Ishikawa (cell line): Measurements from ENCODE around the gene DHRS3.
A peak's percentile ranks its signal among the peaks of the same experiment; 100 is the strongest.

Experiments
- CEBPB ChIP-seq: IDR thresholded peaks from 2 replicates; pipeline ENCODE4 v1.6.1; 2012
- CREB1 ChIP-seq: IDR thresholded peaks from 2 replicates; pipeline ENCODE4 v1.6.1; 2012; ENCODE audit warnings: low read depth
- EGR1 ChIP-seq: IDR thresholded peaks from 2 replicates; pipeline ENCODE4 v1.6.1; 2012
- EP300 ChIP-seq: IDR thresholded peaks from 2 replicates; pipeline ENCODE4 v1.6.1; 2012; ENCODE audit warnings: borderline replicate concordance
- FOXM1 ChIP-seq: IDR thresholded peaks from 2 replicates; pipeline ENCODE4 v1.6.1; 2012; ENCODE audit warnings: low read depth, borderline replicate concordance
- NFIC ChIP-seq: IDR thresholded peaks from 2 replicates; pipeline ENCODE4 v1.6.1; 2012
- RAD21 ChIP-seq: IDR thresholded peaks from 2 replicates; pipeline ENCODE4 v1.6.1; 2012; ENCODE audit warnings: low read depth
- TAF1 ChIP-seq: IDR thresholded peaks from 2 replicates; pipeline ENCODE4 v1.6.1; 2012; ENCODE audit warnings: low read depth, mild to moderate bottlenecking
- TCF12 ChIP-seq: IDR thresholded peaks from 2 replicates; pipeline ENCODE4 v1.6.1; 2012; ENCODE audit warnings: low read depth
- TEAD4 ChIP-seq: IDR thresholded peaks from 2 replicates; pipeline ENCODE4 v1.6.1; 2012
- YY1 ChIP-seq: IDR thresholded peaks from 2 replicates; pipeline ENCODE4 v1.6.1; 2012; ENCODE audit warnings: low read depth
- ZBTB7A ChIP-seq: IDR thresholded peaks from 2 replicates; pipeline ENCODE4 v1.6.1; 2012; ENCODE audit warnings: low read depth
- TF ChIP-seq, protein P1 (sequence below): IDR thresholded peaks from 2 replicates; pipeline ENCODE4 v1.6.1; 2012
- TF ChIP-seq, protein P2 (sequence below): IDR thresholded peaks from 2 replicates; pipeline ENCODE4 v1.6.1; 2012; ENCODE audit warnings: low read depth, mild to moderate bottlenecking
- TF ChIP-seq, protein P3 (sequence below): IDR thresholded peaks from 2 replicates; pipeline ENCODE4 v1.6.1; 2012

Gene DHRS3

DNA sequence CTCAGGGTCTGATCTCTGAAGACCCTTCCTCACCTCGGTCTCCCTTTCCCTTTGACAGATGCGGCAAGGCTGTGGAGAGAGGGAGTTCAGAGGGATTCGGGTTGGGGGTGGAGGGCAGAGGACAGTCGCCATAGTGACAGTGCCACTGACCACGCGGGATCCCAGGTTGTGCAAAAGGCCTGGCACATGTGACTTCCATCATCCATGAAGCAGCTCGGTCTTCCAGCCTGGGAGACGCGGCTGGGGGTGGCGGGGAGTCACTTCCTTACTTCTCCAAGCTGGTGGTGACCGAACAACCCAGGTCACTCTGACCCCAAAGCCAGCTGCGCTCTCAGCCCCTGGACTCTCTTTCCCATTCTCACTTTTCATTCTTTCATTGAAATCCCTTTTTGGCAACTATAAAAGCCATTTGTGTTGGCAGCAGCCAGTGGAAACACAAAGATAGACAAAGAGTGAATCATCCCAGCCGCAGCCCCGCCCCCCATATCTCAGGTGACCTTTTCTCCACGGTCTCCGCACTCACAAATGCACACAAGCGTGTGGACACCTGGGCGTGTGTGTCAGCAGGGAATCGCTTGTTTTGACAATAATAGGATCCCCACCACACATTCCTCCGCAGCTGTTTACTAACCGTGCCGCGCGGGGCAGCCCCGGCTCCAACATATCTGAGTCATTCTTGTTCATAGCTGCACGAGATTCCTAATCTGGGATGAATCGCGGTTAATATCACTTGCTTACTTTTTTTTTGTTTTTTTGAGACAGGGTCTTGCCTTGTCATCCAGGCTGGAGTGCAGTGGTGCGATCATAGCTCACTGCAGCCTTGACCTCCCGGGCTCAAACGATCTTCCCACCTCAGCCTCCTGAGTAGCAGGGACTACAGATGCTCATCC, 68.3 kb downstream of the DHRS3 start:
- TF ChIP-seq CREB1 (0 out of 2 replicates have a peak, but pooled peaks have one; percentile 49), EP300 (peak; percentile 100), NFIC (peak; percentile 100), RAD21 (peak; percentile 9), YY1 (no peak; the same call in 1 of the 2 replicates), TAF1 (no peak; the same call in 1 of the 2 replicates), CEBPB (peak; percentile 71), TEAD4 (peak; percentile 98), FOXM1 (peak; percentile 99), TCF12 (peak; percentile 100), EGR1 (0 out of 2 replicates have a peak, but pooled peaks have one; percentile 25), ZBTB7A (peak; percentile 71)
- TF ChIP-seq, protein P1, sequence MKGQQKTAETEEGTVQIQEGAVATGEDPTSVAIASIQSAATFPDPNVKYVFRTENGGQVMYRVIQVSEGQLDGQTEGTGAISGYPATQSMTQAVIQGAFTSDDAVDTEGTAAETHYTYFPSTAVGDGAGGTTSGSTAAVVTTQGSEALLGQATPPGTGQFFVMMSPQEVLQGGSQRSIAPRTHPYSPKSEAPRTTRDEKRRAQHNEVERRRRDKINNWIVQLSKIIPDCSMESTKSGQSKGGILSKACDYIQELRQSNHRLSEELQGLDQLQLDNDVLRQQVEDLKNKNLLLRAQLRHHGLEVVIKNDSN: peak; percentile 78
- TF ChIP-seq, protein P2, sequence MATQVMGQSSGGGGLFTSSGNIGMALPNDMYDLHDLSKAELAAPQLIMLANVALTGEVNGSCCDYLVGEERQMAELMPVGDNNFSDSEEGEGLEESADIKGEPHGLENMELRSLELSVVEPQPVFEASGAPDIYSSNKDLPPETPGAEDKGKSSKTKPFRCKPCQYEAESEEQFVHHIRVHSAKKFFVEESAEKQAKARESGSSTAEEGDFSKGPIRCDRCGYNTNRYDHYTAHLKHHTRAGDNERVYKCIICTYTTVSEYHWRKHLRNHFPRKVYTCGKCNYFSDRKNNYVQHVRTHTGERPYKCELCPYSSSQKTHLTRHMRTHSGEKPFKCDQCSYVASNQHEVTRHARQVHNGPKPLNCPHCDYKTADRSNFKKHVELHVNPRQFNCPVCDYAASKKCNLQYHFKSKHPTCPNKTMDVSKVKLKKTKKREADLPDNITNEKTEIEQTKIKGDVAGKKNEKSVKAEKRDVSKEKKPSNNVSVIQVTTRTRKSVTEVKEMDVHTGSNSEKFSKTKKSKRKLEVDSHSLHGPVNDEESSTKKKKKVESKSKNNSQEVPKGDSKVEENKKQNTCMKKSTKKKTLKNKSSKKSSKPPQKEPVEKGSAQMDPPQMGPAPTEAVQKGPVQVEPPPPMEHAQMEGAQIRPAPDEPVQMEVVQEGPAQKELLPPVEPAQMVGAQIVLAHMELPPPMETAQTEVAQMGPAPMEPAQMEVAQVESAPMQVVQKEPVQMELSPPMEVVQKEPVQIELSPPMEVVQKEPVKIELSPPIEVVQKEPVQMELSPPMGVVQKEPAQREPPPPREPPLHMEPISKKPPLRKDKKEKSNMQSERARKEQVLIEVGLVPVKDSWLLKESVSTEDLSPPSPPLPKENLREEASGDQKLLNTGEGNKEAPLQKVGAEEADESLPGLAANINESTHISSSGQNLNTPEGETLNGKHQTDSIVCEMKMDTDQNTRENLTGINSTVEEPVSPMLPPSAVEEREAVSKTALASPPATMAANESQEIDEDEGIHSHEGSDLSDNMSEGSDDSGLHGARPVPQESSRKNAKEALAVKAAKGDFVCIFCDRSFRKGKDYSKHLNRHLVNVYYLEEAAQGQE: no peak; the same call in 1 of the 2 replicates
- TF ChIP-seq, protein P3, sequence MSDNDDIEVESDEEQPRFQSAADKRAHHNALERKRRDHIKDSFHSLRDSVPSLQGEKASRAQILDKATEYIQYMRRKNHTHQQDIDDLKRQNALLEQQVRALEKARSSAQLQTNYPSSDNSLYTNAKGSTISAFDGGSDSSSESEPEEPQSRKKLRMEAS: peak; percentile 79

DNA sequence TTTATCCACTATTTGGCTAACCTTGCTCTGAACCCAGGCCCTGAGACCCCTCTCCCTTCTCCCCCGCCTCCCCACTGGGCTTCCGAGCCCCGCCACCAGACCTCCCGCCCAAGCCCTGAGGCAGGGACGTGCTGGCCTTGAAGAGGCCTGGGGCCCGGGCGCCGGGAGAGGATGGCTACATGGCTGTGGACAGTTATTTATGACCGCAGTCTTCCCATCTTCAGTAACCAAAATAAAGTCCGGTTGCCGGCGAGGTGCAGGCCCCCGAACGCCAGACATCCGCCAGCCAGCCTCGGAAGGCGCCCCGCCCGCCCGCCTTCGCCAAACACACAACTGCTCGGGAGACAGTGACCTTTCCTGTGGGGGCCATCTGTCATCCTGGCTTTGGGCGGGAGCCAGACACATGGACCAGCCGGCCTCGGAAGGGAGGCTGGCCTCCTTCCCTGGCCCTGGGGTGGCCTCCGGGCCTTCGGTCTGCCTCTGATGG, 69.0 kb downstream of the DHRS3 start:
- TF ChIP-seq RAD21 (no peak), NFIC (no peak)
- TF ChIP-seq, protein P2: no peak

DNA sequence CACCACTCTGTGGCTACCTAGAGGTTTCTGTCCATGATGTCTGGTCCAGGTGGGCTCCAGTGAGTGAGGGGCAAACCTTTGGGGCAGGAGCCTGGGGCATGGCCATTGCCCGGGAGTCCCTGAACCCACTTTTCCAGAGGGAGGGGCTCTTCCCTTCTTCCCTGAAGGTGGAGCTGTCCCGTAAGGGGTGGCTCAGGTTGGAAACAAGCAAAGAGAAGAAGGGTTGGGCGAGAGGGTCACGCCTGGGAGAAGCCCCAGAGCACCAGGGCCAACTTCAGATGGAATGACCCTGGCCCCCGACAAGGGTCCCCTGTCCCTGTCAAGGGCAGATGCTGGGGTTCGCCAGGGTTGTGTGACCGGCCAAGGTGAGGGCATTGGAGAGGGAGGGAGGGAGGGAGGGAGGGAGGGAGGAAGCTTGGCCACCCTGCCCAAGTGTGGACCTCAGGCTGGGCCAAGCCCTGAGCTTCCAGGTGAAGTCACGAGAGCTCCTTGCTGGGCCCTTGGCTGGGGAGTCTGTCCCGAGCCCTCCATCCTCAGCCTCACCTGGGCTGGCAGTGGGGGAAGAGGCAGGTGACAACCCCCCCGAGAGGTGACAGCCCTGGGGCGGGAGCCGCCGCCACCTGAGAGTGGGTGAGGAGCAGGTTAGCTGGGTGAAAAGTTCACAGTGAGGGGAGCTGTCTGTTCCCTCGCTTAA, 69.6 kb downstream of the DHRS3 start:
- TF ChIP-seq NFIC: no peak
- no peak; the same call in 1 of the 2 replicates for TF ChIP-seq ZBTB7A
- TF ChIP-seq CEBPB: no peak
- no peak for TF ChIP-seq YY1
- no peak for TF ChIP-seq EGR1
- TF ChIP-seq, protein P3: no peak
- TF ChIP-seq, protein P2: no peak
- no peak for TF ChIP-seq CREB1
- TF ChIP-seq RAD21: no peak
- TF ChIP-seq TEAD4: no peak
- no peak for TF ChIP-seq TAF1
- TF ChIP-seq TCF12: no peak
- no peak for TF ChIP-seq EP300
- no peak for TF ChIP-seq FOXM1
- TF ChIP-seq, protein P1: no peak
